Vagina (tissue), 2 donors: ENCODE measurements around the gene XRN1. TPM values are rescaled to one million over a fixed set of nuclear protein-coding genes. Genes with fewer than 3 reads are reported as not detected.
"Not testable (repeated sequence)": the region's sequence is repeated elsewhere in the genome, so short reads cannot be mapped to it uniquely, and the experiment has no call there.

Experiments used
- DNase-seq, 2 donors: peaks; one replicate each; pipeline ENCODE4 v3.0.0-alpha.2; 2017; ENCODE audit errors: extremely low spot score in 2 of 2
- H3K27ac ChIP-seq: fragments of 200-600 bp; sonication (generic); one replicate; pipeline ENCODE4 v1.5.1; 2019
- H3K27me3 ChIP-seq: fragments of 200-600 bp; sonication (generic); one replicate; pipeline ENCODE4 v1.5.1; 2019
- H3K36me3 ChIP-seq, 2 donors: fragments of 200-600 bp; sonication (generic); one replicate each; pipeline ENCODE4 v1.5.1; 2017 to 2019
- H3K4me1 ChIP-seq: fragments of 200-600 bp; sonication (generic); one replicate; pipeline ENCODE4 v1.5.1; 2019
- H3K4me3 ChIP-seq, 2 donors: fragments of 200-600 bp; sonication (generic); 1 replicate in 1 of 2; 2 replicates in 1 of 2; pipeline ENCODE4 v1.5.1; 2016 to 2019
- H3K9me3 ChIP-seq: fragments of 200-600 bp; sonication (generic); one replicate; pipeline ENCODE4 v1.5.1; 2019
- POLR2A ChIP-seq, 2 donors: fragments of 450-650 bp; IDR thresholded peaks; one replicate each; pipeline ENCODE4 v1.6.1; 2017; ENCODE audit warnings: antibody characterized with exemption in 2 of 2, mild to moderate bottlenecking in 2 of 2, moderate library complexity in 2 of 2
- POLR2AphosphoS5 ChIP-seq, 2 donors: sonication (generic); formaldehyde crosslinking; IDR thresholded peaks; one replicate each; pipeline ENCODE4 v1.9.0; 2017; ENCODE audit warnings: antibody characterized with exemption in 2 of 2, mild to moderate bottlenecking in 2 of 2, low read depth in 1 of 2; ENCODE audit not compliant: insufficient read depth in 1 of 2
- intact Hi-C: fragments of 100-400 bp; cut with DNase I; formaldehyde crosslinking; loops from one replicate; pipeline ENCODE4 v1.15.1; 2023
- total RNA-seq: library from RNA; depleted of rRNA; stranded (reverse); fragments of >200 nt; gene quantifications from one replicate; pipeline ENCODE4 v1.2.3, GENCODE V29; 2016
- TF ChIP-seq, protein P1 (sequence below), 3 experiments: fragments of 450-650 bp in 2 of 3; fragments of 200-600 bp in 1 of 3; sonication (generic) in 1 of 3; IDR thresholded peaks; one replicate each; pipeline ENCODE4 v1.5.1; 2017 to 2019; ENCODE audit warnings: antibody characterized with exemption in 3 of 3, mild to moderate bottlenecking in 2 of 3, moderate library complexity in 2 of 3

The XRN1 gene
- total RNA-seq, 1 donor from 2014 or later: 45.7 TPM

DNA sequence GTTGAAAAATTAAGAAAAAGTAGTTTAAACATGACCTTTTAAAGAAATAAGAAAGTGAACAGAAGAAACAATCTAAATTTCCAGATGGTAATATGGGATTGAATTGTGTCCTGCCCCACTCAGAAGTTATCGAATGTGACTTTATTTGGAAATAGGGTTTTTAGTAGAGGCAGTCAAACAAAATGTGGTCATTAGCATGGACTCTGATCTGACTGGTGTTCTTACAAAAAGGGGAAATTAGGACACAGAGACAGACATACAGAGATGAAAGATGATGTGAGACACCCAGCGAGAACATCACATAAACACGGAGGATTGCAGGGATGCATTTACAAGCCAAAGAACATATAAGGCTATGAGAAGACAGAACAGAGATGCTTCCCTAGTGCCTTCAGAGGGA is 73.2 kb downstream of the XRN1 start:
- TF ChIP-seq POLR2A (IDR thresholded peaks at IDR 0.05) (no peak), POLR2AphosphoS5 (IDR thresholded peaks at IDR 0.05; ENCODE audit: insufficient read depth in 1 of 2, low read depth in 1 of 2) (no peak)
- TF ChIP-seq, protein P1, sequence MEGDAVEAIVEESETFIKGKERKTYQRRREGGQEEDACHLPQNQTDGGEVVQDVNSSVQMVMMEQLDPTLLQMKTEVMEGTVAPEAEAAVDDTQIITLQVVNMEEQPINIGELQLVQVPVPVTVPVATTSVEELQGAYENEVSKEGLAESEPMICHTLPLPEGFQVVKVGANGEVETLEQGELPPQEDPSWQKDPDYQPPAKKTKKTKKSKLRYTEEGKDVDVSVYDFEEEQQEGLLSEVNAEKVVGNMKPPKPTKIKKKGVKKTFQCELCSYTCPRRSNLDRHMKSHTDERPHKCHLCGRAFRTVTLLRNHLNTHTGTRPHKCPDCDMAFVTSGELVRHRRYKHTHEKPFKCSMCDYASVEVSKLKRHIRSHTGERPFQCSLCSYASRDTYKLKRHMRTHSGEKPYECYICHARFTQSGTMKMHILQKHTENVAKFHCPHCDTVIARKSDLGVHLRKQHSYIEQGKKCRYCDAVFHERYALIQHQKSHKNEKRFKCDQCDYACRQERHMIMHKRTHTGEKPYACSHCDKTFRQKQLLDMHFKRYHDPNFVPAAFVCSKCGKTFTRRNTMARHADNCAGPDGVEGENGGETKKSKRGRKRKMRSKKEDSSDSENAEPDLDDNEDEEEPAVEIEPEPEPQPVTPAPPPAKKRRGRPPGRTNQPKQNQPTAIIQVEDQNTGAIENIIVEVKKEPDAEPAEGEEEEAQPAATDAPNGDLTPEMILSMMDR (IDR thresholded peaks at IDR 0.05): no peak
- peaks cover 0 to 39% of the 10 kb centered on the region in 2 donors for H3K36me3 ChIP-seq
- intact Hi-C loops: no loop called here
- no peaks in the 10 kb centered on the region for H3K4me1 ChIP-seq
- no peak for DNase-seq
- H3K4me3 ChIP-seq: no peak overlapping the region
- no peaks in the 10 kb centered on the region for H3K9me3 ChIP-seq
- no peaks in the 10 kb centered on the region for H3K27me3 ChIP-seq
- H3K27ac ChIP-seq: no peak overlapping the region

DNA sequence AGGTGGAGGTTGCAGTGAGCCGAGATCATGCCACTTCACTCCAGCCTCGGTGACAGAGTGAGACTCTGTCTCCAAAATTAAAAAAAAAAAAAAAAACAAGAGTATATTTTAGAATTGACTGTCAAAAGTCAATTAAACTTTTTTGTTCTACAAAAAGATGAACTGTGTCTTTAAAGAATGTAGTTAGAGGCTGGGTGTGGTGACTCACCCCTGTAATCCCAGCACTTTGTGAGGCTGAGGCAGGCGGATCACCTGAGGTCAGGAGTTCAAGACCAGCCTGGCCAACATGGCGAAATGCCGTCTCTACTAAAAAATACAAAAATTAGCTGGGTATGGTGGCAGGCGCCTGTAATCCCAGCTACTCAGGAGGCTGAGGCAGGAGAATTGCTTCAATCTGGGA is 78.3 kb downstream of the XRN1 start:
- H3K36me3 ChIP-seq: peaks cover 5 to 39% of the 10 kb centered on the region in 2 donors
- DNase-seq, H3K27ac ChIP-seq, H3K4me1 ChIP-seq, H3K27me3 ChIP-seq, H3K9me3 ChIP-seq, H3K4me3 ChIP-seq, intact Hi-C loops: not testable (repeated sequence)

DNA sequence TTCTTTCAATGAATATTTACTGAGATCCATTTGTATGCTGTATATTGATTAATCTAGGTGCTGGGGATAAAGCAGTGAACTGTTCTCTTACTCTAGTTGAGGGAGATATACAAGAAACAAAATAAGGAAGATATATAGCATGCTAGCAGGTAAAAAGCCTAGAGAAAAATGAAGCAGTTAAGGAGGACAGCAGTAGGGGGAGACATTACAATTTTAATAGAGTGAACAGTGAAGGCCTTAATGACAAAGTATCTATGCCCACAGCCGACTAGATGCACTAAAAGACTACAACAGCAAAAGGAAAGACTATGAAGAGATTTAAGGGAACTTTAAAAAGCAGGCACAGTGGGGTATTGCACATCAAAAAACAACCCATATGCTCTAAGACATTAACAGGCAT is 81.4 kb downstream of the XRN1 start:
- Histone ChIP-seq H3K4me3 (no peak overlapping the region), H3K27me3 (no peaks in the 10 kb centered on the region), H3K36me3 (peaks cover 5 to 48% of the 10 kb centered on the region in 2 donors), H3K27ac (no peak overlapping the region), H3K9me3 (no peaks in the 10 kb centered on the region), H3K4me1 (no peaks in the 10 kb centered on the region)
- TF ChIP-seq POLR2A (IDR thresholded peaks at IDR 0.05) (no peak), POLR2AphosphoS5 (IDR thresholded peaks at IDR 0.05; ENCODE audit: insufficient read depth in 1 of 2, low read depth in 1 of 2) (no peak)
- TF ChIP-seq, protein P1 (IDR thresholded peaks at IDR 0.05): no peak
- intact Hi-C loops: no loop called here
- no peak for DNase-seq

DNA sequence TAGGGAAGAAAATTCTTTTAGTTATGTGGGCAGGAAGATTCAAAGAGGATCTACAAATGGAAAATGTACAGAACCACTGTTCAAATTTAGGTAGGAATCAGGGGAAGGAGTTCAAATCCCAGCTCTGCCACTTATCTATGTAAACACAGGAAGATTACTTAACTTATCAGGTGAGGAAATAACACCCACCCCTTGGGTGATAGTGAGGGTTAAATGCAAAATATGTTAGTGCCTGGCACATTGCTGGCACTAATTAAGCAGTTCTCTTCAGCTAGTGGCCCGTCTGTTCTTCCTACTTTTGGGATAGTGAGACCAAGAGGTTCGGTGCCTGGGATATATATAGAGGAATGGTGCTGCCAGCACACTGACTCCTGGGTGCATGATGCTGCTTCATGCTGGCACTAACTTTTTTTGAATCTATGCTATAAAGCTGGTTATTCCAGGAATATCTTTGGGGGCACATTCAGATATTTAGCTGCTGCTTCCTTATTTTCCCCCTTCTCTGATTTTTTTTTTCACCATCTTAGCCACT is 83.8 kb downstream of the XRN1 start:
- Histone ChIP-seq H3K9me3 (no peaks in the 10 kb centered on the region), H3K27ac (no peak overlapping the region), H3K4me1 (no peaks in the 10 kb centered on the region), H3K4me3 (no peak overlapping the region), H3K27me3 (no peaks in the 10 kb centered on the region), H3K36me3 (peaks cover 5 to 56% of the 10 kb centered on the region in 2 donors)
- intact Hi-C loops: no loop called here
- no peak for DNase-seq
- no peak for TF ChIP-seq POLR2AphosphoS5 (IDR thresholded peaks at IDR 0.05; ENCODE audit: insufficient read depth in 1 of 2, low read depth in 1 of 2)
- TF ChIP-seq, protein P1 (IDR thresholded peaks at IDR 0.05): no peak
- no peak for TF ChIP-seq POLR2A (IDR thresholded peaks at IDR 0.05)

DNA sequence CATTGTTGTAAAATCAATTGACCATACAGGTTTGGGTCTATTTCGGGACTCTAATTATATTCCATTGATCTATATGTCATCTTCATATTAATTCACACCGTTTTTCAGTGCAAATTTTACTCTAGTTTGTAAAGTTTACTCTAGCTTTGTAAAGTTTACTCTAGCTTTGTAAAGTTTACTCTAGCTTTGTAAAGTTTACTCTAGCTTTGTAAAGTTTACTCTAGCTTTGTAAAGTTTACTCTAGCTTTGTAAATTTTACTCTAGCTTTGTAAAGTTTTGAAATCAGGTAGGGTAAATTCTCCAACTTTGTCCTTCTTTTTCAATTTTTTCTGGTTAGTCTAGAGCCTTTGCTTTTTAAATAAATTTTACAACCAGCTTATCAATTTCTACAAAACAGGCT is 84.4 kb downstream of the XRN1 start:
- H3K27me3 ChIP-seq, intact Hi-C loops, H3K9me3 ChIP-seq, H3K4me3 ChIP-seq, H3K27ac ChIP-seq, H3K4me1 ChIP-seq, DNase-seq: not testable (repeated sequence)
- H3K36me3 ChIP-seq: peaks cover 5 to 50% of the 10 kb centered on the region in 2 donors

DNA sequence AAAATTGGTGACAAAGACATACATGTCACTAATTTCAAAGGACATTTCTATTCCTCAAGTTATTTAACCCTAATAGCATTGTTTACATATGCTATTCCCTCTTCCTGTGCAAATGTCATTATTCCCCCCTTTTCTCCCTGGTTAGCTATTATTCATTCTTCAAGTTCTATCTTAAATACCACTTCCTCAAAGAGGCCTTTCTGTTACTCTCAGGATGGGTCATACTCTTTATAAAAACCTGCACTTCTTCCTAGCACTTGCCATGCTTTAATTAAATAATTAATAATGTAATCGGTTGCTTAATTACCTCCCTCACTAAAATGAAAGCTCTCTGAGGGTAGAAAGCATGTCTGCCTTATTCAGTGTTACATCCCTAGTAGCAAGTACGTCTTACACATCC is 88.5 kb downstream of the XRN1 start:
- no peak overlapping the region for H3K27ac ChIP-seq
- H3K9me3 ChIP-seq: no peaks in the 10 kb centered on the region
- intact Hi-C loops: no loop called here
- TF ChIP-seq POLR2AphosphoS5 (IDR thresholded peaks at IDR 0.05; ENCODE audit: insufficient read depth in 1 of 2, low read depth in 1 of 2) (no peak), POLR2A (IDR thresholded peaks at IDR 0.05) (no peak)
- TF ChIP-seq, protein P1 (IDR thresholded peaks at IDR 0.05): no peak
- no peak overlapping the region for H3K4me3 ChIP-seq
- no peaks in the 10 kb centered on the region for H3K27me3 ChIP-seq
- no peaks in the 10 kb centered on the region for H3K4me1 ChIP-seq
- H3K36me3 ChIP-seq: peaks cover 0 to 59% of the 10 kb centered on the region in 2 donors
- no peak for DNase-seq
